Activated naive CD4-positive, alpha-beta T cell (primary cell): ENCODE measurements around the gene PAPPA.

Experiments used
- DNase-seq, 4 experiments: peaks; one replicate each; lab custom pipeline; 2025; lab: John Stamatoyannopoulos, UW

The PAPPA gene

GRCh38 chr9:116349684-116350083 lies 196.1 kb downstream of the PAPPA start:
- DNase-seq: no peak

GRCh38 chr9:116350213-116350612 lies 196.6 kb downstream of the PAPPA start:
- DNase-seq: no peak

DNA sequence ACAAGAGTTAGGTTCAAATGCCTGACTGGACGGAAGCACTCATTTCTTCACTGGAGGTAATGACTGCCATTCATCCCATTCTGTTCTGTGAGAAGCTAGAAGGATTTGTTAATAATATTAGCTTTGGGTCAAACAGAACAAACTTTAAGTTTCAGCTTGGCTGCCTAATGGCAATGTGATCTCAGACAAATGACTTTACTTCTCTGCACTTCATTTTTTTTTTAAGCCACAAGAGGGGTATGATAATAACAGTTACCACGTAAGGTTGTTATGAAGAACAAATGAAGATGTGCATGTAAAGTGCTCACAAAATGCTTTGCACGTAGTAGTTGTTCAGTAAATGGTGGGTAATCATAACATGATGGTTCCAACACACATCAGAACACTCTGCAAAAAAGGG lies 199.4 kb downstream of the PAPPA start:
- DNase-seq: no peak

- no peak for DNase-seq
Observed at GRCh38 chr9:116355153-116355921, 201.7 kb downstream of the PAPPA start.

GRCh38 chr9:116358251-116358650 lies 204.7 kb downstream of the PAPPA start:
- no peak for DNase-seq

- DNase-seq: no peak
Observed at GRCh38 chr9:116360016-116360415, 206.4 kb downstream of the PAPPA start.

DNA sequence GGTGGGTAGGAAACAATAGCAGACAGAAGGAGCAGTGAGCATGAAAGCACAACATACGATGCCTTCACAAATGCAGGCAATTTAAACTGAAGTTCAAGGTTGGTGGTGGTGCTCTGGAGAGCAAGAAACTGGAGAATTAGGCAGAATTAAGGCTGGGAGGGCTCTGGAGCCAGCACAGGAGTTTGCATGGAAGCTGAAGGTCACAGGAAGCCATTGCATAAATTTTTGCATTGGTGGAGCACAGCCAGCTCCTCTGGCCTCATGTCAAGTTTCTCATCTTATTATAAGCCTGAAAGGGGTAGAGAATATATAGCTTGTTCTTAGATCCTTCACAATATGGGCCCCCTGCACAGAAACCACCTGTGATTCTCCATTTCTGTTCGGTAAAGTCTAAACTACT lies 207.4 kb downstream of the PAPPA start:
- no peak for DNase-seq

- no peak for DNase-seq
Observed at GRCh38 chr9:116361547-116361946, 208.0 kb downstream of the PAPPA start.

DNA sequence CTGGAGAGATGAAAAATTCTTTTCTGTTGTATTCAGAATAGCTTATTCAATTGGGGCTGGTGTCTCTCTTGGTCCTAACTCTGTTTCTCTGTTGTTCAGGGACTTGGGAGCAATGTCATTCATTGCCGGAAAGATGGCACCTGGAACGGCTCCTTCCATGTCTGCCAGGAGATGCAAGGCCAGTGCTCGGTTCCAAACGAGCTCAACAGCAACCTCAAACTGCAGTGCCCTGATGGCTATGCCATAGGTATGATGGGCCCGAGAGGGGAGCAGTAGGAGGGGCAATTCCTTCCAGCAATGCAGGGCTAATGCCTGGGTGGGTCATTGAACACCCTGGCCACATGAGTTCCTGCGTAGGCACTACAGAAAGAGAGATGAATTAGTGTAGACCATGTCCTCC lies 208.9 kb downstream of the PAPPA start:
- DNase-seq: no peak

DNA sequence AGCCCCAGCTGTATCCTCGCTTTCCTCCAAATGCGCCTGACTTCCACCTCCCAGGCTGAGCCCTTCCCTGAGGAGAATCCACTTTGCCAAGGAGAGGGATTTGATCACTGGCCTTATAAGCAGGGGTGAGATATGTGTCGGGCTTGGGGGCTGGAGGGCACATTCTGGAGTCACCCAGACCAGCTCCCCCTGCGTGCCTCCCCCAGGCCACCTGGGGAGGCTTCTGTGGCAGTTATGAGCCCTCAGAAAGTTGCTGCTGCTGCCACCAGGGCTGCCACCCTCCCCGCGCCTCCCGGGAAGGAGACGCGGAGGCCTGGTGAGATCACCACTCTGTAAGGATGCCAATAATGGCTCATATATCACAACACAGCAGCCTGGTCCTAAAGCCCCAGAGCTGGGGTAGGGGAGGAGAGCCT lies 211.5 kb downstream of the PAPPA start:
- DNase-seq: no peak

DNA sequence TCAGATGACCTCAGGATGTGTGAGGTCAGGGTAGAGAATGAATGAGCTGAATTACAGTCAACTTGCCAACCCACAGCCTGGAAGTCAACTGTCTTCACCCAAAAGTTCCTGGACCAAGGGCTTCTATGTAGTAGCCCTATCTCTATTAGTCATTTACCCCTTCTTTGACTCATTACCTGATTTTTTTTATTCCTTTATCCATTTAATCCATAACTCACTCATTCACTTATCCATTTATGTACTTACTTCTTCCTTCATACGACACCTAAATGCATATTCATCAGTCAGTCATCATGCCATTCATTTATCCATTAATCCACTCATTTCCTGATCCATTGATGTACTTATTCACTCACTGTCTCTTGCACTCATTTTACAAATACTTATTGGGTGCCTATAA lies 212.7 kb downstream of the PAPPA start:
- no peak for DNase-seq

GRCh38 chr9:116368680-116369079 lies 215.1 kb downstream of the PAPPA start:
- no peak for DNase-seq

- DNase-seq: no peak
Observed at GRCh38 chr9:116369706-116370105, 216.1 kb downstream of the PAPPA start.

- no peak for DNase-seq
Observed at GRCh38 chr9:116370556-116370955, 217.0 kb downstream of the PAPPA start.

DNA sequence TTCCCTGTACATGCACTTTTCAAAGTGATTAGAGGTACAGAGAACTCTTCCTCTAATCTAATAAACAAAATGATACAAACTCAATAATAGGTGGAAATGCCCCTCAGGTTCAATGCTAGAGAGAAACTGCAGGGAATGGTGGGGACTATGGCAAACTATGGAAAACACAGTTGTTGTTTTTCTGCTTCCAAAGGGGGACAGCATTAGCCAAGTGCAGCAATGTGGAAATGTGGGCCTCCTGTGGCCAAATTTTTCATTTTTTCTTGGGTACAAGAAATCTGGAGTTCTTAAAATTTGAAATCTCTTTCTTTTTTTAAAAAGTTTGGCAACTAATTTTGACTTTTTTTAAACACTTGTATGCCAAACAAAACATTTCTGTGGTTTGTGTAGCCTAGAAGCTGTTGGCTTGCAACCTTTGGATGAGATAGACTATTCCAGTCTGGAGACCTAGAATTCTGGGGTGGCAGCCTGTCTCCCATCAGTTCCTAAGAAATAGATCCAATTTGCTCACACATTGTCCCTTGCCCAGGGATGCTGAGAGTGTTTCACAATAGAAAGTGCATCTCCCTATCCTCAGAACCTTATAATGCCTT lies 218.6 kb downstream of the PAPPA start:
- DNase-seq: no peak

DNA sequence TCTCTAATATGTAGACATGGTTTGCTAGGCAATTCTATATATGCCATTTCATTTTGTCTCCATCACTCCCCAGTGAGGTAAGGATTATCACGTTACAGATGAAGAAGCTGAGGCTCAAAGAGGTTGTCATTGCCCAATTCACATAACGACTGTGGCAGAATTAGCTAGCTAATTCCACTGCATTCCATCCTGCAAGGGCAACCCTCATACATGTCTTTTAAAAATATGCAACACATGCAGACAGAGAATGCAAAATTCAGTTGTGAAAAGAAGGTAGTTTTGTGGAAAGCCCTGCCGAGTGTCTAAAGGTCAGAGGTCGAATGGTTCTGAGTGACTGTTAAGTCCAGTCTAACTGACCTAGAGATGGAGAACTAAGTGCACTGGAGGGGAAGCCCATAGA lies 219.2 kb downstream of the PAPPA start:
- DNase-seq: no peak

GRCh38 chr9:116377179-116377798 lies 223.7 kb downstream of the PAPPA start:
- no peak for DNase-seq

- no peak for DNase-seq
Observed at GRCh38 chr9:116378873-116379272, 225.3 kb downstream of the PAPPA start.

DNA sequence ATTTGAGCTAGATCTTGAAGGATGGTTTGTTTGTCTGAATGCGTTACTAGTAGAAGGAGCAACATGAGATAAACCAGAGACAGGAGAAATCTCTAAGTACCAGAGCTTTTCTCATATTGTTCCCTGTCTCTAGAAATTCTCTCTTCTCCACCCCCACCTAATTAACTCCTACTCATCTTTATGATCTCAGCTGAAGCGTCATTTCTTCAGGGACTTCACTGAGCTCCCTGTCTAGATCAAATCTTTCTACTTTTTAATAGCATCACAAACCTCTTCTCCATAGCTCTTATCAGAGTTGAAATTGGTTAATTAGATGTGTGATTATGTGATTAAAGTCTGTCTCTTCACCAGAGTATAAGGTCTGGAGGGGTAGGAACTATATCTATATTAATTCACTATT lies 226.2 kb downstream of the PAPPA start:
- no peak for DNase-seq

DNA sequence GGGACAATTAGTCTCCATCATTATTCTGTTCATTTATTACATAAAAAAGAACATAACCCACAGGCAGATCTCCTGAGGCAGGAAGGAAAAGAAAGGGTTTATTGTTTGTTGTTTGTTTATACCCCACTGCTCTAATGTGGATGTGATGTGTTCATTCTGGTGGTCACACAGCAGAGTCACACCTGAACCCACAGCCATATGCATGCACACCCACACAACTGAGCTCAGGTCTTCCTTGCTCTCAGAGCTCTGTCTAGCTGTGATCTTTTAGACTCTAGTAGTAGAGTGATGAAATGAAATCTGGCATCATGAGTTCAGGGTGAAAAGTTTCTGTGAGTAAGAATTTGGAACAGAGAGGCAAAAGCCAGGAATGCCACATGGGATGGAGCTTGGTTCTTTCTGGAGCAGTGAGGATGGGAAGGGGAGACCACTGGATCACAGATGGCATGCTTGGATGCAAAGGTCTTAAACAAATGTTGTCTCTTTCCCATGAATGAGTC lies 227.0 kb downstream of the PAPPA start:
- DNase-seq: no peak

GRCh38 chr9:116381350-116381749 lies 227.8 kb downstream of the PAPPA start:
- no peak for DNase-seq

DNA sequence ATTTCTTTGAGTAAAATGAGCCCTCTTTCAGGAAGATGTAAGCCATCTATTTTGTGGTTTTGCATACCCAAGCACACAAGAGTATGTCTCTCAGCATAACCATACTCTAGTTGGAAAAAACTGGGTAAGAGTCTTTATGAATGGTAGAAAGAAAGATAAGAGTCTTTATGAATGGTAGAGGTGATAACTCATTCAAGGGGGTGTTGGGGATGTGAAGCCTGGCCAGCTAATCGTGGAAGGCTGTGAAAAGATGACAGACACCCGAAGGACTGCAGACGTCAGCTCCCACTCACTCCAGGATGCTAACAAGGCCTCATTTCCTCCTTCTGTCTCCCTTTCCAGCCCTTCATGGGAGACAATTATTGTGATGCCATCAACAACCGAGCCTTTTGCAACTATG lies 228.5 kb downstream of the PAPPA start:
- no peak for DNase-seq

DNA sequence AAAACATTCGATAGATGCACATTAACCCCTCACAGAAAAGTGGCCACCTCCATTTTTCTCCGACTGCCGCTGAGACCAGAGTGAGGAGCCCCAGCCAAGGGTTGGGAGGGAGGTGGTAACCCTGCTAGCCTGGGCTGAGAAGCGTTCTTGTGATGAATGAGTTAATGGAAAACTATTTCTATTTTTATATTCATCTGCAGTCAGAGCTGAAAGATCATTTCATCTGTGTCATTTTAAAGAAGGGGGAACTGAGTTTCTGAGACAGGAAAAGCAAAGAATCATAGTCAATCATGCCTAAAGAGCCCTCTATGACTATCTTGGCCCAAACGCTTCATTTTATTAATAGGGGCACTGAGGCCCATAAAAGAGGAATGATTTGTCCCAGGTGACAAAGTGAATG lies 229.5 kb downstream of the PAPPA start:
- no peak for DNase-seq
